Limb (tissue), 2 donors: ENCODE results near the gene HOOK1.

ENCODE experiments used
- DNase-seq, 2 donors: peaks; one replicate each; pipeline ENCODE4 v3.0.0-alpha.2; 2016; ENCODE audit errors: extremely low spot score in 2 of 2

Gene HOOK1

GRCh38 chr1:59814901-59815825, at the start of gene HOOK1:
Gene HOOK1 (plus strand): TSS chr1:59814949. CDS start chr1:59815118, 169 bp downstream.
- no peak for DNase-seq

DNA sequence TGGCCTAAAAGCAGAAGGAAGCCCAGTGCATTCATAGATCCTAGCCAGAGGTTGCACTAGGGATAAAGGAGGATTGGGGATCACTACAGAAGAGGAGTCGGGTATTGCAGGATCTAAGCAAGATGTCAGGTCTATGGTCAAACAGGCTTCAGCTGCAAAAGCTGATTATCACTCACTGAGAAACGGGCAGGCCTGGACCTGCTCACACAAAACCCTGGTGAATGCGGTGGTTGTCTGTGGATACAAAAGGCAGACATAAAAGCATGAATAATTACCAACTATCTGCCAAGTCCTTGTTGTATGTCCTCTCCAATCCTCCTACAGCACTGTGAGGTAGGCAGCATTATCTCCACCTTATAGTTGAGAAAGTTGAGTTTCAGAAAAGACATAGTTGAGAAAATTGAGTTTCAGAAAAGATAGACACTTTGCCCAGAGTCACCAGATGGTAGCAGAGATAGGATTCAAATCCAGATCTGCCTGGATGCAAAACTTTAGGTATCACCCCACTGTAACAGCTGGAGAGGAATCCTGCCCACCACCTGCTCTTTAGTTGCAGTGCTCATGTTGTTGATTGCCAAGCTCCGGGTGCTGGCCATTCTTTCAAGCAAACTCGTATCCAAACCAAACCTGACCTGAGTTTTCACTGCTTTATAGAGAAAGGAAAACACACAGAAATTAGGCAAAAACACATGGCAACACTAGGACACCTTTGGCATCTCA, 49.6 kb upstream of the HOOK1 start:
- no peak for DNase-seq

GRCh38 chr1:59766227-59766855, 48.4 kb upstream of the HOOK1 start:
- DNase-seq, result no peak

GRCh38 chr1:59767119-59767518, 47.6 kb upstream of the HOOK1 start:
- DNase-seq, result no peak

- DNase-seq, result no peak
Observed at GRCh38 chr1:59768792-59769735, 45.7 kb upstream of the HOOK1 start.

DNA sequence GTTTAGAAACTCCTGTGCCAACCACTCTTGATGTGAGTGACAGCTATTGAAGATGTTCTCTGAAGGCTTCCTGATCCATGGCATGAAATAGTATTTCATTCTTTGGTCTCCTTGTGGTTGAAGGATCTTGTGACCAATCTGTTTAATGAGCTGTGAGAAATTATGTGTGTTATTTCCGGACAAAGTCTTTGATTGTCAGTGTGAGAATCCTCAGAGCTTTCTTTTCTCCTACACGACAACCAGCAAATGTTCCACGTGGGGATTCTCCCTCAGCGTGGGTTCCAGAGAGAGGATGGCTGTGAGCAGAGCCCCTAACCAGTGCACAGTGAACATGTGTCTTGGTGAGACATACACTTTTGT, 45.0 kb upstream of the HOOK1 start:
- DNase-seq, result no peak

- no peak for DNase-seq
Observed at GRCh38 chr1:59771361-59771760, 43.4 kb upstream of the HOOK1 start.

DNA sequence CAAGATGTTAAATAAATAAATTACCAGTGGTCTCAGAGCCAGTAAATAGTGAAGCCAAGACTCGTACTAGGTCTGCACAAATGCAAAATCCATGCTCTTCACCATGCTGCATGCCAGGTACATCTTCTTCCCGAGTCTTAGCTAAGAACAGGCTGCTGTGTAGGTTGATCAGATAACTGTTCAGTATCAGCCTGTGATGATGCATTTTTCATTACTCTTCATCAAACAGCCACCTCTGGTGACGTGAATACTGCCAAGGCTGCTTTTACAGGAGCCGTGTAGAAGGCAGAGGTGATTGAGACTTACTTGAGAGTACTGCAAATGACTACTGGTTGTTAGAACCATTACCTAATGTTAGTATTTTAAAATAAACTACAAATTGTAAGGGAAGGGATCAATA, 39.3 kb upstream of the HOOK1 start:
- DNase-seq, result no peak

- no peak for DNase-seq
Observed at GRCh38 chr1:59776960-59777852, 37.5 kb upstream of the HOOK1 start.

DNA sequence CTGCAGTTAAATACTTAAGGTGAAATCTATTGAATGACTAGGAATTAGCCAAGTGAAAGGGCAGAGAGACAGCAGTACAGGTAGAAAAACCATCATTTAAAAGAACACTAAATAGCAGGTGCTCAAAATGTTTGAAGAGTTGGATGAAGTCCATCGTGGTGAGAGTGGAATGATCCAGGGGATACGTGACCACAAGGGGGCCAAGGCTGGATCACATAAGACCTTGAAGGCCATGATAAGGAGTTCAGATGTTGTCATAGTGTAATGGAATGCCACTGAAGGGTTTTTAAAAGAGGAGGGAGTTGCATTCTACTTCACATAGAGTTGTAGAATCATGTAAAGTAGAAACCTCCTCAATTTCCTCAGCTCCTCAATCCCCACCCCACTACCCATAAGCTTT, 34.8 kb upstream of the HOOK1 start:
- DNase-seq, result no peak

GRCh38 chr1:59788825-59789224, 25.9 kb upstream of the HOOK1 start:
- DNase-seq, result peak in 1 of 2 donors; percentile 20

DNA sequence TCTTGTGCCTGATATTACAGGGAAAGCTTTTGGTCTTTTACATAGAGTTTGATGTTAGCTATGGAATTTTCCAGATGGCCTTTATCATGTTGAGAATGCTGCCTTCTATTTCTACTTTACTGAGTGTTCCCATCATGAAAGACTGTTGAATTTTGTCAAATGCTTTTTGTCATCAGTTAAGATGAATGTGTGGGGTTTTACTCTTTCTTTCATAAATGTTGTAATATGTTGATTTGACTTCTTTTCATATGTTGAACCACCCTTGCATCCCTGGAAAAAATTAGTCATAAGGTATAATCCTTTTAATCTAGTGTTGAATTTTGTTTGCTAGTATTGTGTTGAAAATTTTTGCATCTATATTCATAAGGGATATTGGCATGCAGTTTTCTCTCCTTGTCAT, 16.1 kb upstream of the HOOK1 start:
- DNase-seq, result no peak

DNA sequence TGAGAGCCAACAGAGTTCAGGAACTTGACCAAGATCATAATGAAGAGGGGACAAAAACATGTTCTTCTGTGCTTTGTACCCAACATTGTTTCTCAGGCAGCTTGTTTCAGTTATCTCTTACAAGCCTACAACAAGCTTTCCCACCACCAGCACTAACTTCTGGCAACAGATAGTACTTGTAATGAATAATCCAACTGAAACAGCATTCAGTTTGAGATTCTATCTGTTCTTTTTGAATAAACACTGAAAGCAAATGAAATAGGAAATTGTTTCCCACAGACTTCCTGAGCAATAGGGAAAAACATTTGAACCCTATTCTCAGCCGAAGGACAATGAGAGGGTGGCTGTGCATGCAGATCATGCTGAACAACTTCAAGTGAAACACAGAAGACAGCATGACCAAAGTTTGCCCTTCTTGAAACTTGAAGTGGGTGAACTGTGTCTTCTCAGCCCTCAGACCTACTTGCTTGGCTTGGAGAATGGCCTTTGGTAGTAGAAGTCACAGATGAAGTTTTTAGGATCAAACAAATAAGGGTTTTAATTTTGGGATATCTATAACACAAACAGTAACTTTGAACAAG, 11.2 kb upstream of the HOOK1 start:
- no peak for DNase-seq

- no peak for DNase-seq
Observed at GRCh38 chr1:59804301-59804700, 10.4 kb upstream of the HOOK1 start.

DNA sequence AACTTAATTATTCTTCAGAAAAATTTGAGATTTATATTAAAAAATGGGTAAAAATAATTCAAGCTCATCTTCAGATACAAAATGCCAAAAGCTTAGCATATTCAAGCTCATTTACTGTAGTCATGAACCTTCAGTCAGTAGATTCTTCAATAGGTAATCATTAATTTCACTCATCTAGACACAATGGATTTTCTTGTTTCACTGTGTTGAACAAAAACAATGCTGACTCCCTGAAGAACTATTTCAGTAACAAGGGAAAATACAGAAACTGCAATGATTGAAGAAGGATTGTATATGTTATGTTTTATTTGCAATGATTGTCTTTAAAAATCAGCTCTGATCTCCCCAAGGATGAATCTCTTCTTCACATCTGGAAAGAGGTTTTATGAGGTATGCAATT, 9.2 kb upstream of the HOOK1 start:
- no peak for DNase-seq

DNA sequence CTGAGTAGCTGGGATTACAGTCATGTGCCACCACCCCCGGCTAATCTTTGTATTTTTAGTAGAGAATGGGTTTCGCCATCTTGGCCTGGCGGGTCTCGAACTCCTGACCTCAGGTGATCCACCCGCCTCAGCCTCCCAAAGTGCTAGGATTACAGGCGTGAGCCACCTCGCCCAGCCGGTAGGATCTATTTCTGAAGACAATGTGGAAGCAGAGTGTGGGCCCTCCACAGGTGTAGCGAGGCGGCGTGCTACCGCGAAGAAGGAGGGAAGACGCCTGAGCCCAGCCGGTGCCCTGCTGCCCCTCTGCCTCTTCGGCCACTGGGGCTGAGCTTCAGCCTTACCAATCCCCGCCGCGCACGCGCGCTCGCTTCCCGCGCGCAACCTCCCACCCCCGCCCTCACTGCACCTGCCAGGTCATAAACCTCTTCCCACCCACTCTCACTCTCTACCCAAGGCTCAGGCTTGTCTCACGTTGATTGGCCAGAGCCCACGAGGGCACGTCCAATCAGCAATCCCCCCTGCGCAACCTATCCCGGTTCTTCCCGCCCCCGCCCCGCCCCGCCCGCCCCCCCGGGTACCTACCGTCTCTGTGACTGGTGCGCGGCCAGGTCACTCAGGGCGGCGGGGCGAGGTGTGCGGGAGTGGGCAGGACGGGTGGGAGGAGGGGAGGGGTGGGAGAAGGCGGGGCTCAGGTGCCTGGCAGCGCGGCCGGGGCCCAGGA, 409 bp upstream of the HOOK1 start:
- DNase-seq, result peak; percentile 49 to 89

- no peak for DNase-seq
Observed at GRCh38 chr1:59815892-59816291, 1.1 kb downstream of the HOOK1 start.

DNA sequence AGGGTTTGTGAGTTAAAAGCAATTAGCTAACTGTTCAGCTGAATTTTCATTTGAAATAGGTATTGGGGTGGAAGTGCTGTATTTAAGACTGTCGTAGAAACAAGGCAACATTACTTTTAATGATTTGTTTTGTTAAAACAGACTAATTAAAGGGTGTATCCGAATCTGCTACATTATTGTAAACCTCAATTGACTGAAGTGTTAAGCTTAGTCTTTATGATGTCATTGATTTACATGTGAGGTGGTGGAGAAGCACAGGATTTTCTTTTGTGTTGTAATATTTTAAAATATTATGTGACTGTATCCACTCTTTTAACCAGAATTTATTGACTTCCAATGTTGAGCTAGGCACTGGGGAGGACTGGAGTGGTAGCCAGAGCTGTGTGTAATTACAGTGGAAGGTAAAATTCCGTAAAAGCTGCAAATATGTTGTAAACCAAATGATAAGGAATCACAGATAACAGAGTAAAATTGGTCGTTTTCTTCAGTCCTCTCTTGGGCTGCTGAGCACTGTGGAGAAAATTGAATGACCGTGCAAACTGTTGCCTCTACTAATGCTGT, 1.6 kb downstream of the HOOK1 start:
- DNase-seq, result no peak
